ENCODE measurements around the gene ELF5.

The ELF5 gene

GRCh38 chr11:34461215-34461614 lies 52.4 kb downstream of the ELF5 start:
- no peak for DNase-seq (ENCODE audit: low read depth in 1 of 2, low spot score in 1 of 2)
- H3K27ac ChIP-seq (replicated peaks): no peak overlapping the region
- H3K27me3 ChIP-seq (ENCODE audit: insufficient read depth, poor library complexity, severe bottlenecking): no peaks in the 10 kb centered on the region
- H3K4me3 ChIP-seq (replicated peaks; ENCODE audit: insufficient read depth, low read length): no peak overlapping the region
- TF ChIP-seq POLR2AphosphoS5 (IDR thresholded peaks at IDR 0.05; ENCODE audit: low read depth) (no peak), SPI1 (IDR thresholded peaks at IDR 0.05; ENCODE audit: borderline replicate concordance, low read depth) (no peak), GABPA (IDR thresholded peaks at IDR 0.05; ENCODE audit: low read depth) (no peak)
- TF ChIP-seq, protein P1, sequence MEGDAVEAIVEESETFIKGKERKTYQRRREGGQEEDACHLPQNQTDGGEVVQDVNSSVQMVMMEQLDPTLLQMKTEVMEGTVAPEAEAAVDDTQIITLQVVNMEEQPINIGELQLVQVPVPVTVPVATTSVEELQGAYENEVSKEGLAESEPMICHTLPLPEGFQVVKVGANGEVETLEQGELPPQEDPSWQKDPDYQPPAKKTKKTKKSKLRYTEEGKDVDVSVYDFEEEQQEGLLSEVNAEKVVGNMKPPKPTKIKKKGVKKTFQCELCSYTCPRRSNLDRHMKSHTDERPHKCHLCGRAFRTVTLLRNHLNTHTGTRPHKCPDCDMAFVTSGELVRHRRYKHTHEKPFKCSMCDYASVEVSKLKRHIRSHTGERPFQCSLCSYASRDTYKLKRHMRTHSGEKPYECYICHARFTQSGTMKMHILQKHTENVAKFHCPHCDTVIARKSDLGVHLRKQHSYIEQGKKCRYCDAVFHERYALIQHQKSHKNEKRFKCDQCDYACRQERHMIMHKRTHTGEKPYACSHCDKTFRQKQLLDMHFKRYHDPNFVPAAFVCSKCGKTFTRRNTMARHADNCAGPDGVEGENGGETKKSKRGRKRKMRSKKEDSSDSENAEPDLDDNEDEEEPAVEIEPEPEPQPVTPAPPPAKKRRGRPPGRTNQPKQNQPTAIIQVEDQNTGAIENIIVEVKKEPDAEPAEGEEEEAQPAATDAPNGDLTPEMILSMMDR (IDR thresholded peaks at IDR 0.05; ENCODE audit: insufficient read depth, low read length): no peak
- TF ChIP-seq, protein P2, sequence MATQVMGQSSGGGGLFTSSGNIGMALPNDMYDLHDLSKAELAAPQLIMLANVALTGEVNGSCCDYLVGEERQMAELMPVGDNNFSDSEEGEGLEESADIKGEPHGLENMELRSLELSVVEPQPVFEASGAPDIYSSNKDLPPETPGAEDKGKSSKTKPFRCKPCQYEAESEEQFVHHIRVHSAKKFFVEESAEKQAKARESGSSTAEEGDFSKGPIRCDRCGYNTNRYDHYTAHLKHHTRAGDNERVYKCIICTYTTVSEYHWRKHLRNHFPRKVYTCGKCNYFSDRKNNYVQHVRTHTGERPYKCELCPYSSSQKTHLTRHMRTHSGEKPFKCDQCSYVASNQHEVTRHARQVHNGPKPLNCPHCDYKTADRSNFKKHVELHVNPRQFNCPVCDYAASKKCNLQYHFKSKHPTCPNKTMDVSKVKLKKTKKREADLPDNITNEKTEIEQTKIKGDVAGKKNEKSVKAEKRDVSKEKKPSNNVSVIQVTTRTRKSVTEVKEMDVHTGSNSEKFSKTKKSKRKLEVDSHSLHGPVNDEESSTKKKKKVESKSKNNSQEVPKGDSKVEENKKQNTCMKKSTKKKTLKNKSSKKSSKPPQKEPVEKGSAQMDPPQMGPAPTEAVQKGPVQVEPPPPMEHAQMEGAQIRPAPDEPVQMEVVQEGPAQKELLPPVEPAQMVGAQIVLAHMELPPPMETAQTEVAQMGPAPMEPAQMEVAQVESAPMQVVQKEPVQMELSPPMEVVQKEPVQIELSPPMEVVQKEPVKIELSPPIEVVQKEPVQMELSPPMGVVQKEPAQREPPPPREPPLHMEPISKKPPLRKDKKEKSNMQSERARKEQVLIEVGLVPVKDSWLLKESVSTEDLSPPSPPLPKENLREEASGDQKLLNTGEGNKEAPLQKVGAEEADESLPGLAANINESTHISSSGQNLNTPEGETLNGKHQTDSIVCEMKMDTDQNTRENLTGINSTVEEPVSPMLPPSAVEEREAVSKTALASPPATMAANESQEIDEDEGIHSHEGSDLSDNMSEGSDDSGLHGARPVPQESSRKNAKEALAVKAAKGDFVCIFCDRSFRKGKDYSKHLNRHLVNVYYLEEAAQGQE (IDR thresholded peaks at IDR 0.05; ENCODE audit: insufficient replicate concordance, low read depth): no peak

GRCh38 chr11:34460278-34460677 lies 53.3 kb downstream of the ELF5 start:
- DNase-seq (ENCODE audit: low read depth in 1 of 2, low spot score in 1 of 2): no peak
- Histone ChIP-seq H3K27me3 (ENCODE audit: insufficient read depth, poor library complexity, severe bottlenecking) (no peaks in the 10 kb centered on the region), H3K27ac (replicated peaks) (no peak overlapping the region), H3K4me3 (replicated peaks; ENCODE audit: insufficient read depth, low read length) (no peak overlapping the region)
- no peak for TF ChIP-seq POLR2AphosphoS5 (IDR thresholded peaks at IDR 0.05; ENCODE audit: low read depth)
- no peak for TF ChIP-seq GABPA (IDR thresholded peaks at IDR 0.05; ENCODE audit: low read depth)
- TF ChIP-seq, protein P1 (IDR thresholded peaks at IDR 0.05; ENCODE audit: insufficient read depth, low read length): no peak
- no peak for TF ChIP-seq SPI1 (IDR thresholded peaks at IDR 0.05; ENCODE audit: borderline replicate concordance, low read depth)
- TF ChIP-seq, protein P2 (IDR thresholded peaks at IDR 0.05; ENCODE audit: insufficient replicate concordance, low read depth): no peak

DNA sequence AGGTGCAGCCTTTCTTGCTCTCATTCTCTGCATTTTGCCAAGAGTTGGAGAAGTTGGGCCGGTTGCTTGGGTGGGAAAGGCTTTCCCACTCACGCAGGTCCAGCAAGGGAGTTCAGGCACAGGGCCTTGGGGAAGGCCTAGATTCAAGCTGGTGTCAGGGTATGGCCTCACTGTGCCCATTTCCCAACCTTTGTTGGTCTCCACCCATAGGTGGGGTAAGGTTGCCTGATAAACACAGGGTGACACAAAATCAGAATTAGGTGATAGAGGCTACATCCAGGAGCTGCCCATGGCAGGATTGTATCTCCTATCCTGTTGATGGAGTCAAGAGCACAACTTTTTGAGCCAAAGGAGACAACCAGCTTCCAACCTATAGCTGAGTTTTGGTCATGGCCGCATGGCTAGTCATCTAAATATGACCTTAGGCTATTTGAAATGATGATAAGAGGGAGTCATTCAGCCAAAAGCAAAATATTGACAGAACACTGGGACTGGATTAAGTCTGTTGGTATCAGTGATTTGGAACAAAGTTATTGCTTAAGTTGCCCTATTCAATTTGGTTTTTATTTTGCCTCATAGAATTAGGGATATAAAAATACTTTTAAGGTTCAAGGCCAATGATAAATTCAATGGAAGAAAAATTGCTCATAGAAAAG lies 54.0 kb downstream of the ELF5 start:
- Histone ChIP-seq H3K27ac (replicated peaks) (no peak overlapping the region), H3K4me3 (replicated peaks; ENCODE audit: insufficient read depth, low read length) (no peak overlapping the region), H3K27me3 (ENCODE audit: insufficient read depth, poor library complexity, severe bottlenecking) (no peaks in the 10 kb centered on the region)
- DNase-seq (ENCODE audit: low read depth in 1 of 2, low spot score in 1 of 2): no peak
- TF ChIP-seq GABPA (IDR thresholded peaks at IDR 0.05; ENCODE audit: low read depth) (no peak), POLR2AphosphoS5 (IDR thresholded peaks at IDR 0.05; ENCODE audit: low read depth) (no peak), SPI1 (IDR thresholded peaks at IDR 0.05; ENCODE audit: borderline replicate concordance, low read depth) (no peak)
- TF ChIP-seq, protein P1 (IDR thresholded peaks at IDR 0.05; ENCODE audit: insufficient read depth, low read length): no peak
- TF ChIP-seq, protein P2 (IDR thresholded peaks at IDR 0.05; ENCODE audit: insufficient replicate concordance, low read depth): no peak

Measured in HL-60 (cell line).